ENCODE results near the gene IL22RA2. TPM values are rescaled to one million over a fixed set of nuclear protein-coding genes. Genes with fewer than 3 reads are reported as not detected.
A peak's percentile ranks its signal among the peaks of the same experiment; 100 is the strongest.
"Not testable (repeated sequence)": the region's sequence is repeated elsewhere in the genome, so short reads cannot be mapped to it uniquely, and the experiment has no call there.

The IL22RA2 gene, protein sequence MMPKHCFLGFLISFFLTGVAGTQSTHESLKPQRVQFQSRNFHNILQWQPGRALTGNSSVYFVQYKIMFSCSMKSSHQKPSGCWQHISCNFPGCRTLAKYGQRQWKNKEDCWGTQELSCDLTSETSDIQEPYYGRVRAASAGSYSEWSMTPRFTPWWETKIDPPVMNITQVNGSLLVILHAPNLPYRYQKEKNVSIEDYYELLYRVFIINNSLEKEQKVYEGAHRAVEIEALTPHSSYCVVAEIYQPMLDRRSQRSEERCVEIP
- not detected for total RNA-seq
- long read RNA-seq, result 0 reads

DNA sequence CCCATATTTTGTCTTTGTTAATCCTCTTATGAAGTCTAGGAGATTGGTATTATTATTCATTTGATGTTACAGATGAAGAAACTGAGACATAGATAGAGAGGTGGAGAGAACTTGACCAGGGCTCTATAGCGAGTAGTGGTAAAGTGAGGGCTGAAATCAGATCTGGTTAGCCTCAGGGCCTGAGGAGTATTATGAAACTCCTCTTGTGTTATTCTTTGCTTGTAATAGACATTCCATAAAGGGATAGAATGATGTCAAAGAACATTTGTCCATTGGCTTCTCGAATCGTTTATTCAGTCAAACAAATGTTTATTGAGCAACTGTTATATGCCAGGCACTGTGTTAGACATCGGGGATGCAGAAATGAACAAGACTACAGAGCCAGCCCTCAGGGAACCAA lies at the start of gene IL22RA2:
Gene IL22RA2, minus strand, starts transcription at position 144 of the 400 bp plus-strand sequence. CDS start 11,895 bp downstream, outside the sequence.
- DNase-seq (ENCODE audit: low spot score), result no peak

DNA sequence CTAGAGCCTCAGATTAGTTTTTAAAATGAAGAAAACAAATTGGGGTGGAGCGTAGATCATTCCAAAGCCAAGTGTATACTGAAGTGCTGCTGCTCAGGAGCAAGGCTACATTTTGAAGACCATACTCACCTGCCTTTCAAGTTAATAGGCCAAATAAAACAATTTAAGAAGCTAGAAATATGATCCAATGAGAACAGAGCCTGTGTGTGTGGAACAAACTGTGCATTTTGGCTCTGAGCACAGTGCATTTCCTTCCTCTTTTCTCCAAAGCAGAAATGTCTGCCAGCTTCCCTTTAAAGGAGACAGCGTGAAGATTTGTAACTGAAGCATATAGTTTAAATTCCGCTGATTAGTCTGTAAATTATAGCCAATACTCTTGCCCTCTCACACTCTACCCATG lies 48.9 kb upstream of the IL22RA2 start:
- DNase-seq (ENCODE audit: low spot score), result no peak

DNA sequence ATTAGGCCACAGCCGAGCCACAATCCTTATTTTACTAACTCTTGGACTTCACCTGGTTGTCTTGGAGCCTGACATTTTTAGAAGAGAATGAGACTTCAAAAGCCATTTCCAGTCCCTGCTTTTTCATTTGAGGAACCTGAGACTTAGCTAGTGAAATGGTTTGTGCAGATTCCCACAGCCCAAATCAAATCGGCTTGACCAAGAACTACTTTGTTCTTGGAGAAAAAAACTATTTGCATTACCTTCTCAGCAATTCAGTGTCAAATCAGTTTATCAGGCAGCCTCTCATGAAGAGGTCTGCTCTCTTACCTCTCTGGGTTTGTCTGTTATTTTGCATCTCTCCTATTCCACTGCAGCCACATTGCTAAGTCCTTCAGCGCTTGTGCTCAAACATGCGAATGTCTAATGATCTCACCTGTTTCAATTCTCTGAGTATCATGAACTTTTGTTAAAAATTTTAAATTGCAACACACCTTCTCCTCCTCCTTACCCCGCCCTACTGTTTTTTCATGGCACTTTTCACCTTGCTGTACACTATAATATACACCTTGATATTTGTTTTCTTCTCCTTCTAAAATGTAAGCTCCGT lies 46.3 kb upstream of the IL22RA2 start:
- DNase-seq (ENCODE audit: low spot score), result no peak

DNA sequence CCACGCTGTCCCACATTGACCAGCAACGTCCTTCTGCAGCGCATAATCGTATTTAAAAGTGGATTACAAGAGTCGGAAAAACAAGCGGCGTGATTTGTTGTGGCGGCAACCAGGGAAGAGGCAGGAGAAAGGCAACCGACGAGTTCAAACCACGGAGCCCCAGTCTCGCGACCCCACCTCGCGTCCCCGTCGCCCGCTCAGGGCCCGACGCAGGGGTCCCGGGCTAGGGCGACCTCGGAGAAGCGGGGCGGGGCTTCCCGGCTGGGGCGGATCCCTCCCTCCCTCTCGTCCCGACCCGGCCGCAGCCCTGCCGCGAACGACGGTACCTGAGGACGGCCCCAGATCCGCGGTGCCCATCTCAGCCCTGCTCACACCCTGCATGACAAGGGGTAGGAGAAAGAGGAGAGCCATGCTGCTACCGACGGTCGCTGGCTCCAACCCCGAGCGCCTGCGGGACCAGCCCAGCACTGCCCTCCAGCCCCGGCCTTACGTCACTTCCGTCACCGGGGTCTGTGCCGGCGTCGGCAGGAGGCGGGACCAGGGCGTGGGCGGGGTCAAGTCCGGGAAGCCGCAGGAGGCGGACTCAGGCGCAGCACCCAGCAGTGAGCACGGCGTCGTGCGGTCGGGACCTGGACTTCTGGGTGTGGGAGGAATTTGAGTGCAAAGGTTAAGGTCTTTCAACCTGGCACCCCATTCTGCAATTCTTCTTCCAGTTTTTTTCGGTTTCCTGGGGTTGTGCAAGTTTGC lies 45.6 kb upstream of the IL22RA2 start, which contains the start of gene IFNGR1:
Gene IFNGR1, minus strand, starts transcription at position 469 of the 747 bp plus-strand sequence. Its CDS starts 58 bp downstream, at position 411.
- DNase-seq (ENCODE audit: low spot score), result peak; percentile 100

DNA sequence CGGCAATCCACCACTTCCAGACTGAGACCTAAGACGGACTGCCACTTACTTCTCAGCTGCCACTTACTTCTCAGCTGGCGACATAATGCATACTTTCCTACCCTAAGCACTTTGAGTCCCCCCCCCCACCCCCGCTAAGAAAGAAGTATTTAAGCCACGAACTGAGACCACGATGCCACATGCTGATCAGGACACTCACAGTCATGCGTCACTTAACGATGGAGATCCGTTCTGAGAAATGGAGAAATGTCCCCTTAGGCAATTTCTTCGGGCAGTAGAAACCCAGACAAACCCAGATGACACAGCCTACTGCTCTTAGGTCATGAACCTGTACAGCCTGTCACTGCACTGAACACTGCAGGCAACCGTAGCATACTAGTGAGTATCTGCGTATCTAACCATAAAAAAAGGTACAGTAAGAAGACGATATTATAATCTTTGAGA lies 45.1 kb upstream of the IL22RA2 start:
- no peak for DNase-seq (ENCODE audit: low spot score)

DNA sequence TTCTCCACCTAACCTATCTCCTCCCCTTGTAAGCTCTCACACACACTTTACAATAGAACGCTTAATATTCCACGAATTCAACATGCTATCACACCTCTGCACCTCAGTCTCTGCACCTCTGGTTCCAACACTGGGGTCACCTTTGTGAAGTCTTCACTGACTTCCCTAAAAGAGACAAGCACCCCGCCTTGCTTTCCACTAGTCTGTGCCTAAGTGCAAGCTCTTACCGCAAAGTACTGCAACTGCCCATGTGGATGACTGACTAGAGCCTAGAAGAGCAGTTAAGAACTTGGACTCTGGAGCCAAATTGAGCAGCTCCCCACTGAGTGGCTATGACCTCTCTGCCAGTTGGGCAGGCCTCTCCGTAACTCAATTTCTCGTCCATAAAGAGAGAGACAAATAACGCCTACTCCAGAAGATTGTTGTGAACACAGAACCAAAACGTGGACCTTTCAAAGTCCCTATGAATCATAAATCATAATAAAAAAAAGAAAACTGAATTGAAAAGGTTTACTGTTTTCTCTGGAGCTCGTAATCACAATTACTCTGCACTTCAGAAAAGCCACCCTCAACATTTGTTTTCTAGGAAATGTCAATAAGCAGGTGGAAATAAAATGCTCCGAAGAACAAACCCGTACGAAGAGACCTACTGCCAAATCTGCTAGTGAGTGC lies 44.5 kb upstream of the IL22RA2 start:
- DNase-seq (ENCODE audit: low spot score), result no peak

DNA sequence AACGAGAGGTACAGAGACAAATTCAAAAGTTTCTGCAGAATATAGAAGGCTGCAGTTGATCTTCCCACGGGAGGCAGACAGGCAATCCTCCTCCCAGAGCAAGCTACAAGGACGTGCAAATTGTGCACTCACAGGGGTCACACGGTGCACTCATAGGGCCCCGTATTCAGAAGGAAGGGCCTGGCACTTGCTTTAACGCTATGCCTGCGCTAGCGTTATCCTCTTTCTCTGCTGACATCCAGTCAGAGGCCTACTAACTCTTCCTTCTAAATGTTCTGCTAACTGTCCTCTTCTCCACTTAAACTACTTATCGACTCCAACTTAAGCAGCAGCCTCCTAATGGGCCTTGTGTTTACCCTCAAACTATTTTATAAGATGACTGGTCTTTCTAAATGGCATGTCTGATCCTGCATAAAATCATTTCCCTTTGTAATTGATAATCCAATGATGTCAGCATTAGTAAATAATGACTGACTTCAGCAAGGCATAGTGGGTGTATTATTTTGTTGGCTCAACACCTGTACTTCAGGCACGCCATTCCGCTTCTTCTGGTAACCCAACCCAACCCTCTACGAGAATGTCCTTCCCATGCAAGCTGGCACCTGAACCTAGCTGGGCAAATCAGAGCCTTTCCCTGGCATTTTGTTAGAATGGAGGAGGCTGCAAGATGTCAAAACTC lies 43.6 kb upstream of the IL22RA2 start:
- no peak for DNase-seq (ENCODE audit: low spot score)

DNA sequence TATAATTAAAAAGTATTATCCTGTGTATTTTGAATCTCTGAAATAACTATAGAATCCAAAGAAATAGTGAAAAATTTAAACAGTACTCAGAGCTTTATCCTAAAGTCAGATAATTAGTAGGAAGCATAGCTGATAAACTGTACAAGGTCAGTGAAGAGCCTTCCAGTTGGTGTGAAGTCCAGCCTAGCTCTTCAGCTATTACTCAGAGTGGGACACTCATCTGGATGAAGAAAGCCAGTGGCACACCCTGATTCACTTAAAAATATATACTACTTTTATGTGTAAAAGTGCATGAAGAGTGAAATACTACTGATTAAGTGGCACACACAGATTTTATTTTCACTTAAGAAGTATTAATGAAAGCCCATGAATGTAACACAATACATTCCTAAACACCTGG lies 42.7 kb upstream of the IL22RA2 start:
- no peak for DNase-seq (ENCODE audit: low spot score)

DNA sequence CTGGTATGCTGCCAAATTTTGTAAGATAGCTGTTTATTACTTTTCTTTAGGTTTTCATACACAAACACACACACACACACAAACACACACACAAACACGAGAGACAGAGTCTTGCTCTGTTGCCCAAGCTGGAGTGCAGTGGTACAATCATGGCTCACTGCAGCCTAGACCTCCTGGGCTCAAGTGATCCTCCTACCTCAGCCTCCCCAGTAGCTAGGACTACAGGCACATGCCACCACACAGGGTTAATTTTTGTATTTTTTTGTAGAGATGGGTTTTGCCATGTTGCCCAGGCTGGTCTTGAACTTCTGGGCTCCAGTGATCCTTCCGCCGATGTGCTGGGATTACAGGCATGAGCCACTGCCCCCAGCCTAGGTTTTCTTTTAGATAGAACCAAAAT lies 42.2 kb upstream of the IL22RA2 start:
- not testable (repeated sequence) for DNase-seq (ENCODE audit: low spot score)

DNA sequence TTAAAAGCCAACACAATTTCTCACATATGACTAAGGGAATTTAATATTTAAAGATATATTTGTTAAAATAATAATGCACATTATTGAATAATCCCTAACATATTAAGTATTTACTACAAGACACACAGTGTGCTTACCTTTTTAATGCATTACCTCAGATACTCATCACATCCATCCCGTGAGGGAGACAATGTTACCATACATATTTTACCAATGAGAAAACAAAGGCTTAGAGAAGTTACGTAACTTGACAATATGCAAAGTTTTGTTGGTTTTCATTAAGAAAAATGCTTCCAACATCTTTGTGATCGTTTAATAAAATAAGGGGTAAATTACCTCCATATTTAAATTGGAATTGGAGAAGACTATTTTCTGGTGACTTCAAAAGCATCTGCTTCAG lies 41.5 kb upstream of the IL22RA2 start:
- no peak for DNase-seq (ENCODE audit: low spot score)

DNA sequence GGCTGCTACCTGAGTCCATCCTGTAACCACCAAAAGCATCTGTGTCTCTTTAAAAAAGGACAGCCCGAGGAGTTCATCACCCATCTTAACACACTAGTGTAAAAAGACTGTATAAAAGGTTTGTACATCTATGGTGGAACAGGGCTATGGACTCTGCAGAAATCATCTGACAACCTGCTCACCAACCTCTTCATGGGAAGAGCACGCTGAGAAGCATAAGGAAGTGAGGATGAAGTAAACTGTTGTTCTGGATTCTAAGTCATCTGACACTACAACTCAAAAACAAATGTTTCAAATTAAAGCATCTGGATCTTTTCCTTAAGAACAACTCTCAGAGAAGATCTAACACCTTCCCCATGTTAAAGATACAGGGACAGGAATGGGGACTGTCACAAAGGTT lies 40.4 kb upstream of the IL22RA2 start:
- no peak for DNase-seq (ENCODE audit: low spot score)

DNA sequence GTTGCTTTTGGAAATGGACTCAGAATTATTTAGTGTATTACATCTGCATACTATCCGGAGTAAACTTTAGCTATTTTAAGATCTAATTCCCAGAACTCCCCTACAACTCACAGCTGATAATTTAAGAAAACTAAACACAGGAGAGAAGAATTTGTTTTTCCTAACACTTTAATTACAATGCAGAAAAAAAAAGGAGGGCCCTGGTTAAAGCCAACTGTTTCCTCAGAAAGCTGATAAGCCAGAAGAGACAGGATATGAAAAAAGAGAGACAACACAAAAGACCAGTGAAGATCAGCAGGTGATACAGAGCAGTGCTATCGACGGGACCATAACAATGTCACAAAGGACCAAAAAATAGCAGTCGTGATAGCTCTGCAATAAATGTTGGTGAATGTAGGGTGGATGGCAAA lies 39.9 kb upstream of the IL22RA2 start:
- no peak for DNase-seq (ENCODE audit: low spot score)

DNA sequence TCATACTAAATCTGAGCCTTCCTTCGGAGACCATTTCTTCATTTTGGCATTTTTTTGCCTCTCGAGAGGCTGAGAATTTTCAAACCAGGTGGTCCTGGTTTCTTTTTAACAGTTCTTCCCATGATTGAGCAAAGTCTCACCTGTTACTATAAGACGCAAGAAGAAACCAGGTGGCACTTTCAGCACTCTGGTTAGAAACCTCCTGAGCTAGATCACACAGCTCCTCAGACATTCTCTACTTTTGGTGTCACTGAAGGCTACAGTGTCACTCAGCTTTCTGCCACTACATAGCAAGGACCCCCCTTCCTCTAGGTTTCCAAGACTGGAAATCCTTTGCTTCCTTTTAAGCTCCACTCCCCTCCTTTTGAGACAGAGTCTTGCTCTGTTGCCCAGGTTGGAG lies 38.5 kb upstream of the IL22RA2 start:
- DNase-seq (ENCODE audit: low spot score), result no peak

DNA sequence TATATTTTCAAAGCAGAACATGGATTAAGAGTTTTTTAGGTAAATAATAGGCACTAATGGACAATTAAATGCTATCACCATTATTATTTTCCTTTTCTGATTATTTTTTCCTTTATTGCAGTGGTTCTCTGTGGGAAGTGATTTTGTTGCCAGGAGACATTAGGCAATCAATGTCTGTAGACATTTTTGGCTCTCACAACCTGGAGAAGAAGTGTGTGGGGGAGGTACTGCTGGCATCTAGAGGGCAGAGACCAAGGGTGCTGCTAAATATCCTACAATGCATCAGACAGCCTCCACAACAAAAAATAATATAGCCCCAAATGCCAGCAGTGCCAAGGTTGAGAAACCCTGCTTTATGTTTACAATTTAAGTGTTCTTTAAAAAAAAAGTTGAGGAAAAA lies 37.5 kb upstream of the IL22RA2 start:
- DNase-seq (ENCODE audit: low spot score), result no peak

DNA sequence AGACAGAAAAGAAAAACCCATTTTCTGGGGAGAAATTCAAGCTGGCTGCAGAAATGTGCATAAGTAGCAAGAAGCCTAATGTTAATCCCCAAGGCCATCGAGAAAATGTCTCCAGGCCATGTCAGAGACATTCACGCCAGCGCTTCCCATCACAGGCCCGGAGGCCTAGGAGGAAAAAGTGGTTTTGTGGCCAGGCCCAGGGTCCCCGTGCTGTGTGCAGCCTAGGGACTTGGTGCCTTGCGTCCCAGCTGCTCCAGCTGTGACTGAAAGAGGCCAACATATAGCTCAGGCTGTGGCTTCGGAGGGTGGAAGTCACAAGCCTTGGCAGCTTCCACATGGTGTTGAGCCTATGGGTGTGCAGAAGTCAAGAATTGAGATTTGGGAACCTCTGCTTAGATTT lies 34.8 kb upstream of the IL22RA2 start:
- DNase-seq (ENCODE audit: low spot score), result no peak

DNA sequence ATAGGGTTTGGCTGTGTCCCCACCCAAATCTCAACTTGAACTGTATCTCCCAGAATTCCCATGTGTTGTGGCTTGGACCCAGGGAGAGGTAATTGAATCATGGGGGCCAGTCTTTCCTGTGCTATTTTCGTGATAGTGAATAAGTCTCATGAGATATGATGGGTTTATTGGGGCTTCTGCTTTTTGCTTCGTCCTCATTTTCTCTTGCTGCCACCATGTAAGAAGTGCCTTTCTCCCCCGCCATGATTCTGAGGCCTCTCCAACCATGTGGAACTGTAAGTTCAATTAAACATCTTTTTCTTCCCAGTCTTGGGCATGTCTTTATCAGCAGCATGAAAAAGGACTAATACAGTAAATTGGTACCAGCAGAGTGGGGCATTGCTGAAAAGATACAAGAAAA lies 34.0 kb upstream of the IL22RA2 start:
- DNase-seq (ENCODE audit: low spot score), result not testable (repeated sequence)

DNA sequence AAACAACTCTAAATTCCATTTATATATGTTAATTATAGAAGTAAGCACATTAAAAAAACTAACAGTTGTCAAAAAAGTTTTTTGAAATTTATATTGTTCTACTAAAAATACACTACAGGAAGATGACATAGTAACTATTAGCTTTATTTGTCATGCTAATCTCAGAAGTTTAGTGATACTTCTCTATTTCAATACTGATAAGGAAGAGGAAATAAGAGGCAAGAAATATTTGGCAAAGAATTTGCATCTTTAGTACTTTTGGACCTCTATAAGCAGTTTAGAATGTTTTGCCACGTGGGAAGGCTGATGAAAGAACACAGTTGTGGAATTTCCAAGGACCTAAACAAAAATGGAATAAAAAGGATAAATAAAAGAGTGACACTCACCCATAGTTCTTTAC lies 33.1 kb upstream of the IL22RA2 start:
- DNase-seq (ENCODE audit: low spot score), result no peak

DNA sequence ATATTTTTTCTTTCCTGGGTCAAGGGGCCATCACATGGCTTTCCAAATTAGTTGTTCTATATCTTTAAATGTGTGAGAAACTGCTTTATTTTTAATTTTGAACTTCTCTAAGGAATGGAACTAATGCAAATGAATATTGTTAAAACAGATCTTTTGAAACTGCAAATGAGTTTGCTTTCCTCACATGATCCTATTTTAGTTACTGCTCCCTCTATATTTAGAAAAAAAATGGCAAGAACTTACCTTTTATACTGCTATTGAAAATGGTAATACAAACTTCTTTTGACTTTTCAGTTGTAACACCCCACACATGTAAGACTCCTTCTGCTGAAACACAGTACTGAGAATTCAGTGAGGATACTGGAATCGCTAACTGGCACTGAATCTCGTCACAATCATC lies 29.8 kb upstream of the IL22RA2 start:
- no peak for DNase-seq (ENCODE audit: low spot score)

DNA sequence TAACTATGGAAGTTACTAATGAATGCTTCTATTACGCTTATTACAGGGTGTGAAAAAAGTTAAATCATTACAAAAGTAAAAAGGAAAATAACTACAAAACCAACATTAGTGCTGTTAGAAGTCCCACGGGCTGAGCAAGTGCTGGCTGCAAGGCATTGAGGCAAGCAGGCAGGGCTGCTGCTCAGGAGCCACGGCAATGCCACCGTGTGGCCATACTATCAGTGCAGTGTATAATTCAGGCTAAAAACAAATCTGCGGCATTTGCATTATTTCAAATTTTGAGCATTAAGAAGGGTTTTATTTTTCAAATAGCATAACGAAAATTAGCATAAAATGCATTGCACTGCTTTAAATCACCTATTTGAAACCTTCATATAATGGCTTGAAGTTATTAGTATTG lies 28.6 kb upstream of the IL22RA2 start:
- DNase-seq (ENCODE audit: low spot score), result no peak

DNA sequence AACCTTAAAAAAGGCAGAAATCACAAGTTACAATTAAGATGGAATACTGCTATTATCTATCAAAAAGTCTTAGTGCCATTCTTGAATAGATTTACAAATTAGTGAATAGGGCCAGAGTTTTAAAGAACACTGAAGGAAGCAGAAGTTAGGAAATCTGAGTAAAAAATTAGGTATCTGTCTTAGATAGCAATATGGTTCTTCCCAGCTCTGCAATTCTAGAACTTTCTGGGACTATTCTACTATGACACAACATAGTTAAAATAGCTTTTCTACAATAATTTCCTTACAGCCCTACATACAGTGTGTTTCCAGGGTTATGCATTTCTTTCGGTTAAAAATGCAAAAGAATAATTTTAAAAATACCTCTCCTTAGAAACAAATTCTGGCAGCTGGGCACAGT lies 27.6 kb upstream of the IL22RA2 start:
- no peak for DNase-seq (ENCODE audit: low spot score)

DNA sequence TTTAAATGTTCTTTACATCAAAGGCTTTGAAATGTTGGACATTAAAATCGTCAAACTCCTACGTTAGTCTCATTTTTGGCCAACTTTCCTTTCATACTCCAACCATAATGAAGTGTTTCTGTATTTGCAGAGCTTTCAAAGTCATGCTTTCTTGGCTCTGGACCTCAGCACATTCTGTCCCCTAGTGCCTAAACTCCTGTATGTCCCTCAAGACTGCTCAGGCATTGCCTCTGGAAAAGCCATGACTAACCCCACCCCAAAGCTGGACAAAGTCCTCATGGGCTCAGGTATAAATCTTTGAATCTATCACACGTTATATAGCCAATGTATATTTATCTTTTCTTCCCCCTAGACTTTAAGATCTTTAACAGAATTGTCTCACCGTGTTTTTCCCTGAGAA lies 26.8 kb upstream of the IL22RA2 start:
- DNase-seq (ENCODE audit: low spot score), result no peak
